ENCODE data around the gene GFPT1. TPM values are rescaled to one million over a fixed set of nuclear protein-coding genes. Genes with fewer than 3 reads are reported as not detected.
A peak's percentile ranks its signal among the peaks of the same experiment; 100 is the strongest.

Gene GFPT1
- total RNA-seq, 6 donors from 2014 or later: 16.1 to 99.0 (median 38.5) TPM

GRCh38 chr2:69306393-69306821 is 80.6 kb downstream of the GFPT1 start:
- no peak for TF ChIP-seq POLR2AphosphoS5 (IDR thresholded peaks at IDR 0.05)
- no peak for TF ChIP-seq EP300 (IDR thresholded peaks at IDR 0.05)
- TF ChIP-seq CTCF (IDR thresholded peaks at IDR 0.05): no peak
- no peak for TF ChIP-seq POLR2A (IDR thresholded peaks at IDR 0.05)
- Histone ChIP-seq H3K4me3 (peak overlapping the region; percentile 45 to 64 (median 56)), H3K9me3 (no peaks in the 10 kb centered on the region), H3K27me3 (peaks cover 0 to 3% (median 0%) of the 10 kb centered on the region in 4 donors), H3K36me3 (no peaks in the 10 kb centered on the region), H3K27ac (peak overlapping the region; percentile 73 to 87 (median 85)), H3K4me1 (peaks cover 33 to 45% (median 38%) of the 10 kb centered on the region in 4 donors)
- WGBS, 2 donors: 1 to 3% methylated on average over 21 to 25 of the region's 31 CpGs
- DNase-seq (no peak), ATAC-seq (ENCODE audit: low FRiP score in 2 of 2) (peak in 1 of 2 donors; percentile 16)

- no peak for TF ChIP-seq CTCF (IDR thresholded peaks at IDR 0.05)
- TF ChIP-seq POLR2AphosphoS5 (IDR thresholded peaks at IDR 0.05): no peak
- TF ChIP-seq EP300 (IDR thresholded peaks at IDR 0.05): no peak
- no peak for TF ChIP-seq POLR2A (IDR thresholded peaks at IDR 0.05)
- ATAC-seq (ENCODE audit: low FRiP score in 2 of 2) (peak in 1 of 2 donors; percentile 12), DNase-seq (peak in 1 of 2 donors; percentile 16)
- Histone ChIP-seq H3K36me3 (no peaks in the 10 kb centered on the region), H3K27me3 (peaks cover 0 to 3% (median 0%) of the 10 kb centered on the region in 4 donors), H3K4me3 (peak overlapping the region; percentile 45 to 64 (median 56)), H3K4me1 (peaks cover 33 to 45% (median 38%) of the 10 kb centered on the region in 4 donors), H3K9me3 (no peaks in the 10 kb centered on the region), H3K27ac (peak overlapping the region; percentile 73 to 87 (median 85))
- WGBS, 2 donors: 36 to 42% methylated on average over 8 to 17 of the region's 17 CpGs
Observed at GRCh38 chr2:69305712-69306392, 81.2 kb downstream of the GFPT1 start.

GRCh38 chr2:69305166-69305565 is 81.9 kb downstream of the GFPT1 start:
- no peak for ATAC-seq (ENCODE audit: low FRiP score in 2 of 2)
- Histone ChIP-seq H3K9me3 (no peaks in the 10 kb centered on the region), H3K27ac (no peak overlapping the region), H3K4me1 (peaks cover 28 to 40% (median 33%) of the 10 kb centered on the region in 4 donors), H3K27me3 (peaks cover 0 to 3% (median 0%) of the 10 kb centered on the region in 4 donors), H3K4me3 (no peak overlapping the region), H3K36me3 (no peaks in the 10 kb centered on the region)
- TF ChIP-seq POLR2A (IDR thresholded peaks at IDR 0.05) (no peak), POLR2AphosphoS5 (IDR thresholded peaks at IDR 0.05) (no peak), CTCF (IDR thresholded peaks at IDR 0.05) (no peak), EP300 (IDR thresholded peaks at IDR 0.05) (no peak)
- WGBS, 2 donors: 85 to 91% methylated on average over 7 of the region's 7 CpGs
- DNase-seq: peak in 1 of 2 donors; percentile 17

- H3K4me1 ChIP-seq: peaks cover 26 to 40% (median 29%) of the 10 kb centered on the region in 4 donors
- 80 to 95% methylated on average over 10 to 13 of the region's 13 CpGs for WGBS, 2 donors
- ATAC-seq (ENCODE audit: low FRiP score in 2 of 2) (no peak), DNase-seq (peak in 1 of 2 donors; percentile 56)
- peaks cover 0 to 3% (median 0%) of the 10 kb centered on the region in 4 donors for H3K27me3 ChIP-seq
- TF ChIP-seq POLR2A (IDR thresholded peaks at IDR 0.05): no peak
- TF ChIP-seq EP300 (IDR thresholded peaks at IDR 0.05): no peak
- TF ChIP-seq POLR2AphosphoS5 (IDR thresholded peaks at IDR 0.05): no peak
- no peak for TF ChIP-seq CTCF (IDR thresholded peaks at IDR 0.05)
- no peak overlapping the region for H3K4me3 ChIP-seq
- H3K36me3 ChIP-seq: no peaks in the 10 kb centered on the region
- H3K27ac ChIP-seq: no peak overlapping the region
- no peaks in the 10 kb centered on the region for H3K9me3 ChIP-seq
Observed at GRCh38 chr2:69304656-69305055, 82.4 kb downstream of the GFPT1 start.
